ENCODE data around the gene PEA15.

GRCh38 chr1:160167580-160167979, 37.6 kb upstream of the PEA15 start:
- TF ChIP-seq POLR2A (IDR thresholded peaks at IDR 0.05; ENCODE audit: low read length) (no peak), GATA1 (IDR thresholded peaks at IDR 0.05; ENCODE audit: low read depth, low read length) (no peak)
